Vagina (tissue), 2 donors: Measurements from ENCODE around the gene RCE1.
"Not testable (repeated sequence)": the region's sequence is repeated elsewhere in the genome, so short reads cannot be mapped to it uniquely, and the experiment has no call there.

Experiments used
- POLR2A ChIP-seq, 2 donors: fragments of 450-650 bp; IDR thresholded peaks; one replicate each; pipeline ENCODE4 v1.6.1; 2017; ENCODE audit warnings: antibody characterized with exemption in 2 of 2, mild to moderate bottlenecking in 2 of 2, moderate library complexity in 2 of 2
- POLR2AphosphoS5 ChIP-seq, 2 donors: sonication (generic); formaldehyde crosslinking; IDR thresholded peaks; one replicate each; pipeline ENCODE4 v1.9.0; 2017; ENCODE audit warnings: antibody characterized with exemption in 2 of 2, mild to moderate bottlenecking in 2 of 2, low read depth in 1 of 2; ENCODE audit not compliant: insufficient read depth in 1 of 2
- TF ChIP-seq, protein P1 (sequence below), 3 experiments: fragments of 450-650 bp in 2 of 3; fragments of 200-600 bp in 1 of 3; sonication (generic) in 1 of 3; IDR thresholded peaks; one replicate each; pipeline ENCODE4 v1.5.1; 2017 to 2019; ENCODE audit warnings: antibody characterized with exemption in 3 of 3, mild to moderate bottlenecking in 2 of 3, moderate library complexity in 2 of 3

DNA sequence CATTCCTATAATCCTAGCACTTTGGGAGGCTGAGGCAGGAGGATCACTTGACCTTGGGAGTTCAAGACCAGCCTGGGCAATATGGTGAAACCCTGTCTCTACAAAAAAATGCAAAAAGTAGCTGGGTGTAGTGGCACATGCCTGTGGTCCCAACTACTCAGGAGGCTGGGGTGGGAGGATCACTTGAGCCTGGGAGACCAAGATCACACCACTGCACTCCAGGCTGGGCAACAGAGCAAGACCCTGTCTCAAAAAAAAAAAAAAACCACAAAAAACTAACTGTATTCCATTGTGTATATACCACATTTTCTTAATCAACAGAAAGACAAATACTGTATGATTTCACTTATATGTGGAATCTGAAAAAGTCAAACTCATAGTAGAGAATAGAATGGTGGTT, 43.4 kb upstream of the RCE1 start:
- TF ChIP-seq, protein P1, sequence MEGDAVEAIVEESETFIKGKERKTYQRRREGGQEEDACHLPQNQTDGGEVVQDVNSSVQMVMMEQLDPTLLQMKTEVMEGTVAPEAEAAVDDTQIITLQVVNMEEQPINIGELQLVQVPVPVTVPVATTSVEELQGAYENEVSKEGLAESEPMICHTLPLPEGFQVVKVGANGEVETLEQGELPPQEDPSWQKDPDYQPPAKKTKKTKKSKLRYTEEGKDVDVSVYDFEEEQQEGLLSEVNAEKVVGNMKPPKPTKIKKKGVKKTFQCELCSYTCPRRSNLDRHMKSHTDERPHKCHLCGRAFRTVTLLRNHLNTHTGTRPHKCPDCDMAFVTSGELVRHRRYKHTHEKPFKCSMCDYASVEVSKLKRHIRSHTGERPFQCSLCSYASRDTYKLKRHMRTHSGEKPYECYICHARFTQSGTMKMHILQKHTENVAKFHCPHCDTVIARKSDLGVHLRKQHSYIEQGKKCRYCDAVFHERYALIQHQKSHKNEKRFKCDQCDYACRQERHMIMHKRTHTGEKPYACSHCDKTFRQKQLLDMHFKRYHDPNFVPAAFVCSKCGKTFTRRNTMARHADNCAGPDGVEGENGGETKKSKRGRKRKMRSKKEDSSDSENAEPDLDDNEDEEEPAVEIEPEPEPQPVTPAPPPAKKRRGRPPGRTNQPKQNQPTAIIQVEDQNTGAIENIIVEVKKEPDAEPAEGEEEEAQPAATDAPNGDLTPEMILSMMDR (IDR thresholded peaks at IDR 0.05) = not testable (repeated sequence)
- TF ChIP-seq POLR2A (IDR thresholded peaks at IDR 0.05); POLR2AphosphoS5 (IDR thresholded peaks at IDR 0.05; ENCODE audit: insufficient read depth in 1 of 2, low read depth in 1 of 2): not testable (repeated sequence)
